ENCODE results near the gene ANKRD40CL. TPM values are rescaled to one million over a fixed set of nuclear protein-coding genes. Genes with fewer than 3 reads are reported as not detected.

Gene ANKRD40CL
- total and polyA plus RNA-seq, 9 of the 15 experiments (the other 6 are each of a cell fraction or from before 2014, with no cell fraction given): not detected

- TF ChIP-seq, protein P1, sequence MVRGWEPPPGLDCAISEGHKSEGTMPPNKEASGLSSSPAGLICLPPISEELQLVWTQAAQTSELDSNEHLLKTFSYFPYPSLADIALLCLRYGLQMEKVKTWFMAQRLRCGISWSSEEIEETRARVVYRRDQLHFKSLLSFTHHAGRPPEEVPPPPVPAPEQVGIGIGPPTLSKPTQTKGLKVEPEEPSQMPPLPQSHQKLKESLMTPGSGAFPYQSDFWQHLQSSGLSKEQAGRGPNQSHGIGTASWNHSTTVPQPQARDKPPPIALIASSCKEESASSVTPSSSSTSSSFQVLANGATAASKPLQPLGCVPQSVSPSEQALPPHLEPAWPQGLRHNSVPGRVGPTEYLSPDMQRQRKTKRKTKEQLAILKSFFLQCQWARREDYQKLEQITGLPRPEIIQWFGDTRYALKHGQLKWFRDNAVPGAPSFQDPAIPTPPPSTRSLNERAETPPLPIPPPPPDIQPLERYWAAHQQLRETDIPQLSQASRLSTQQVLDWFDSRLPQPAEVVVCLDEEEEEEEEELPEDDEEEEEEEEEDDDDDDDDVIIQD (CRISPR knock-in tag; IDR thresholded peaks at IDR 0.05): no peak
- peak; percentile 37; the same call in 1 of the 2 replicates for TF ChIP-seq JUND (IDR thresholded peaks at IDR 0.05; ENCODE audit: borderline replicate concordance, low read depth, low read length)
- no peak; the same call in 2 of the 3 replicates for TF ChIP-seq JUND (tag; IDR thresholded peaks at IDR 0.05; ENCODE audit: borderline replicate concordance, low read depth, low read length)
- no peak for TF ChIP-seq CREBBP (IDR thresholded peaks at IDR 0.05; ENCODE audit: low read depth, low read length)
- TF ChIP-seq PCBP2 (IDR thresholded peaks at IDR 0.05; ENCODE audit: low read depth, low read length, poor library complexity, severe bottlenecking): no peak
- TF ChIP-seq ZNF23 (CRISPR knock-in tag; IDR thresholded peaks at IDR 0.05): no peak
- no peak; the same call in 1 of the 2 replicates for TF ChIP-seq ZNF140 (CRISPR knock-in tag; IDR thresholded peaks at IDR 0.05)
- TF ChIP-seq IRF1 (CRISPR knock-in tag; IDR thresholded peaks at IDR 0.05; ENCODE audit: borderline replicate concordance): no peak; the same call in 1 of the 2 replicates
- no peak for TF ChIP-seq E4F1 (CRISPR knock-in tag; IDR thresholded peaks at IDR 0.05; ENCODE audit: borderline replicate concordance)
- no peak for TF ChIP-seq ZNF778 (CRISPR knock-in tag; IDR thresholded peaks at IDR 0.05)
- no peak for TF ChIP-seq ZBTB8A (IDR thresholded peaks at IDR 0.05; ENCODE audit: partially characterized antibody)
- TF ChIP-seq CEBPB (tag; IDR thresholded peaks at IDR 0.05): no peak
- TF ChIP-seq ZNF668 (CRISPR knock-in tag; IDR thresholded peaks at IDR 0.05): no peak
- 0 out of 2 replicates have a peak, but pooled peaks have one; percentile 44 for TF ChIP-seq ATF6 (CRISPR knock-in tag; IDR thresholded peaks at IDR 0.05)
- TF ChIP-seq COPS2 (conservative IDR thresholded peaks at IDR 0.05): no peak
- TF ChIP-seq TGIF2 (CRISPR knock-in tag; IDR thresholded peaks at IDR 0.05): no peak
- no peak for TF ChIP-seq ZNF445 (CRISPR knock-in tag; IDR thresholded peaks at IDR 0.05; ENCODE audit: low read depth)
- TF ChIP-seq POLR2B (IDR thresholded peaks at IDR 0.05; ENCODE audit: low read depth, partially characterized antibody): peak; percentile 97
- no peak for TF ChIP-seq CBX5 (IDR thresholded peaks at IDR 0.05; ENCODE audit: borderline replicate concordance, low read depth)
- no peak for TF ChIP-seq ZNF282 (CRISPR knock-in tag; IDR thresholded peaks at IDR 0.05)
- TF ChIP-seq ZNF717 (CRISPR knock-in tag; IDR thresholded peaks at IDR 0.05): no peak
- TF ChIP-seq SMARCE1 (IDR thresholded peaks at IDR 0.05): no peak
These were observed 48.0 kb downstream of the ANKRD40CL start, which contains the start of gene LUC7L3 (continued) for GRCh38 chr17:50719144-50719923.

Data from K562 (cell line).